BE2C (cell line): ENCODE data around the gene SPAG16.

Experiments used
- DNase-seq: peaks from one replicate; pipeline ENCODE4 v3.0.0-alpha.2; 2020
- H3K27me3 ChIP-seq: fragments of 250-450 bp; sonication (Bioruptor Pico); 2 replicates; pipeline ENCODE4 v1.5.1; 2020; ENCODE audit warnings: mild to moderate bottlenecking
- H3K36me3 ChIP-seq: fragments of 250-450 bp; sonication (Bioruptor Pico); 2 replicates; pipeline ENCODE4 v1.5.1; 2020; ENCODE audit warnings: mild to moderate bottlenecking
- H3K4me1 ChIP-seq: fragments of 250-450 bp; sonication (Bioruptor Pico); 2 replicates; pipeline ENCODE4 v1.5.1; 2020
- H3K4me3 ChIP-seq: 2 replicates; pipeline ENCODE4 v1.5.1; 2011; ENCODE audit warnings: low read depth, low read length
- H3K9me3 ChIP-seq: fragments of 250-450 bp; sonication (Bioruptor Pico); 2 replicates; pipeline ENCODE4 v1.5.1; 2020
- CTCF ChIP-seq: IDR thresholded peaks from 2 replicates; pipeline ENCODE4 v1.5.1; 2012; ENCODE audit warnings: mild to moderate bottlenecking, low read depth, low read length

Gene SPAG16

DNA sequence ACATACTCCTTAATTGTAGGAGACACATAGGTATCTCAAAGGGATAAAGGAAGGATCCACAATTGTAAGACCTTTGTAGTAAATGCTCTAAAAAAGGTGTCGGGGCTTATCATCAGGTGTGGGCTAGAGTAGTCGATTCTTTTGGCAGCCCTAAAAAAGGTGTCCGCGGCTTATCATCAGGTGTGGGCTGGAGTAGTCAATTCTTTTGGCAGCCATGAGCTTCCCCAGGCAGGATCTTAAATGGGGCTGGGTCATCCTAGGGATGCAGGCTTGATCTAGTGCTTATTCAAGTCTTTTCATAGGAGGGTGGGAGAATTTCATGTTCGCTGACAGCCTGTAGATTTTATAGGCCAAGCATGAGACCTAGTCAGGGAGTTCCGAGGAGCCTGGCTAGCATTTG is 720.2 kb downstream of the SPAG16 start:
- no peak overlapping the region for H3K4me3 ChIP-seq
- no peaks in the 10 kb centered on the region for H3K27me3 ChIP-seq
- no peak for DNase-seq
- H3K36me3 ChIP-seq: no peaks in the 10 kb centered on the region
- H3K9me3 ChIP-seq: no peaks in the 10 kb centered on the region
- no peak for TF ChIP-seq CTCF
- no peaks in the 10 kb centered on the region for H3K4me1 ChIP-seq

DNA sequence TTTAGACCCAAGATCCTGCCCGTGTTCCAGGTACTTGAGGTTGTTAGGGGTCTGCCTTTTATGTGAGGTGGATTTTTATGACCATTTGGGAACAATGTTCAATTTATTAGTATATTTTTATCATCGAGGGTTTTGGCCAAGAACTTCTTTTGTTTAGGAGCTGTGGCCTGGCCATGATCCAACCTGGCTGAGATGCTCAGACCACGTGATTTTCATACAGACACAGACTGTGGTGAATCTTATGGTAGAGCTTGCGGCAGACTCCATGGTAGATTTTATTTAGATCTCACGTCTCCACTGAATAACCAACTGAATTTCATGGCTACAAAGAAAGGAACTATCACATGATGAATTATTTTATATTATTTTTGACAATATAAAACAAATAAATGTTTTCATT is 721.1 kb downstream of the SPAG16 start:
- no peak for DNase-seq
- H3K4me1 ChIP-seq: no peaks in the 10 kb centered on the region
- H3K4me3 ChIP-seq: no peak overlapping the region
- H3K27me3 ChIP-seq: no peaks in the 10 kb centered on the region
- no peaks in the 10 kb centered on the region for H3K9me3 ChIP-seq
- TF ChIP-seq CTCF: no peak
- no peaks in the 10 kb centered on the region for H3K36me3 ChIP-seq

DNA sequence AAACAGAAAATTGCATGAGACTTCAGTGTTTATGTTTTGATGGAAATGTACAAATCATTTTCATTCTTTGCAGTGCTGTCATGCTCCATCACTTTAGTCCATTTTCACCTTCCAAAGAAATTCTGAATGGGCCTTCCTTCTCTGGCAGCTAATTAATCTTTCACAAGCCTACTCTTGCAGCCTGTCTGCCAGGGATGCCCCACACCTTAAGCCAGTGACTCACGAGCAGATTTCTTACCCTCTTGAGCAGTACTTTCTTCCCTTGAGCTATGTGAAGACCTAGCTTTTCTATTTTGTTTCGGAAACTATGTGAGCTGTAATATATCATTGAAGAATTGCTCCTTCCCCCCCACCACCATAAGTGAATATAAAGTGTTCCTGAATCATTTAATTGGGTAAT is 722.3 kb downstream of the SPAG16 start:
- DNase-seq: no peak
- Histone ChIP-seq H3K27me3 (no peaks in the 10 kb centered on the region), H3K9me3 (no peaks in the 10 kb centered on the region), H3K36me3 (no peaks in the 10 kb centered on the region), H3K4me1 (no peaks in the 10 kb centered on the region), H3K4me3 (no peak overlapping the region)
- no peak for TF ChIP-seq CTCF

DNA sequence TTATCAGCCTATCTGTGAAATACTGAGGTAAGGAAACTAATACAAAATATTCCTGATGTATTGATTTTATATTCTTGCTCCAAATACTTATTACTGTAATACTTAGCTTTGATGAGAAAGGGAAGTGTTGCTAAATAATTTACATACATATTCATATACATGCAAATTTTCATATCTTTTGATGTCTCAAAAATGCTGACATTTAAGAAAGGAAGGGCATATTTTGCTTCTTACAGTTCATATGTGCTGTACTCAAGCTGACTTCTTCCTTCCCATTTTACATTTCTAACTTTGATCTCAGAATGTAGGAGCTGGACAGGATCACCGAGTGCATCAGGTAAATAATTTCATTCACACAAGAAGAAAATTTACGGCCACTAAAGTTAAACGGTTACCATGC is 727.4 kb downstream of the SPAG16 start:
- no peak for DNase-seq
- no peaks in the 10 kb centered on the region for H3K36me3 ChIP-seq
- no peaks in the 10 kb centered on the region for H3K27me3 ChIP-seq
- TF ChIP-seq CTCF: no peak
- H3K9me3 ChIP-seq: no peaks in the 10 kb centered on the region
- H3K4me1 ChIP-seq: no peaks in the 10 kb centered on the region
- no peak overlapping the region for H3K4me3 ChIP-seq

GRCh38 chr2:214014551-214015220 is 730.4 kb downstream of the SPAG16 start:
- H3K4me3 ChIP-seq: no peak overlapping the region
- H3K27me3 ChIP-seq: no peaks in the 10 kb centered on the region
- no peaks in the 10 kb centered on the region for H3K4me1 ChIP-seq
- H3K9me3 ChIP-seq: no peaks in the 10 kb centered on the region
- TF ChIP-seq CTCF: no peak
- DNase-seq: no peak
- H3K36me3 ChIP-seq: no peaks in the 10 kb centered on the region

DNA sequence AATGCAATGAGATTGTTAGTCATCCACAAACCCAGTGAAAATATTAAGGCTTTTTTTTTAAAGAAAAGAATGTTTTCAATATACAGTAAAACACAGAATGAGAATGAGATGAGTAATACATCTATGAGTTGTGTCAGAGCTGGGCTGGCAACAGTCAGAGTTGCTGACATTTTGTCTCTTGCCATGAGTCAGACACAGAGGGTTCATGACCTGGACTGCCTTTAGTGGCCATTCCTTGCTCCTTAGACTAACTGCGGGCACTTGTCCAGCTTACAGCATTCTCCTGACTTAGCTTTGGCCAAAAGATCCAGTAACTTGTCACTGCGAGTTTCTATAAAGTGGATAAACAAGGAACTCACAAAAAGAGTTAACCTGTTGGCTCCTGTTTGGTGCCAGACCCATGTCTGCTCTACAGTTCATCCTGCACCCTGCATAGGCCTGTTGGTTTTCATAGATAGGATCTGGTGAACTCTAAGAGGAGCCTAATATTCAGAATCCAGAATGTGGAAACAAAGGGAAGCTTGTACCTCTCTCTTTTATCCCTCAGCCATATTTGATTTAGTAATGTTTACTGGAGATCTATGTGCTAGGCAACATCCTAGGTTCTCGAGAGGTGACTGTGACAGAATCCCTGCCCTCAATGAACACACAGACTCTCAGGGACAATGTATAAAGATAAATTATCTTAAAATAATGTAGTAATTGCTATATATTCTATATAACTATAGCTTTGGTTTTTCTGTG is 735.1 kb downstream of the SPAG16 start:
- Histone ChIP-seq H3K9me3 (no peaks in the 10 kb centered on the region), H3K4me3 (no peak overlapping the region), H3K27me3 (no peaks in the 10 kb centered on the region), H3K4me1 (no peaks in the 10 kb centered on the region), H3K36me3 (no peaks in the 10 kb centered on the region)
- TF ChIP-seq CTCF: no peak
- DNase-seq: no peak
